K562 (cell line): ENCODE measurements around the gene TJP3. TPM values are rescaled to one million over a fixed set of nuclear protein-coding genes. Genes with fewer than 3 reads are reported as not detected.

Source experiments
- HDAC8 ChIP-seq: fragments of 450-650 bp; IDR thresholded peaks from 2 replicates; pipeline ENCODE4 v1.6.1; 2016; ENCODE audit warnings: mild to moderate bottlenecking, missing genetic modification characterization, moderate library complexity, missing compliant biosample characterization
- HOXB6 ChIP-seq: fragments of 250-450 bp; sonication (Bioruptor Pico); IDR thresholded peaks from 2 replicates; pipeline ENCODE4 v1.5.1; 2022; ENCODE audit warnings: mild to moderate bottlenecking, borderline replicate concordance
- IFI16 ChIP-seq: fragments of 250-450 bp; sonication (Bioruptor Pico); IDR thresholded peaks from 2 replicates; pipeline ENCODE4 v2.1.2; 2022; ENCODE audit warnings: mild to moderate bottlenecking, inconsistent platforms
- LARP7 ChIP-seq: fragments of 450-650 bp; IDR thresholded peaks from 2 replicates; pipeline ENCODE4 v1.6.1; 2016
- MECOM ChIP-seq: fragments of 250-450 bp; sonication (Bioruptor Pico); IDR thresholded peaks from 2 replicates; pipeline ENCODE4 v1.8.0; 2022; ENCODE audit warnings: inconsistent platforms
- MEF2D ChIP-seq: conservative IDR thresholded peaks from 2 replicates; pipeline ENCODE4 v1.6.1; 2016; ENCODE audit warnings: low read depth, missing genetic modification characterization, missing compliant biosample characterization
- OTX1 ChIP-seq: fragments of 450-650 bp; formaldehyde crosslinking; IDR thresholded peaks from 2 replicates; pipeline ENCODE4 v1.4.0; 2022; ENCODE audit warnings: mild to moderate bottlenecking
- PCBP1 ChIP-seq: fragments of 200-400 bp; formaldehyde crosslinking; IDR thresholded peaks from 2 replicates; pipeline ENCODE4 v1.6.1; 2018; ENCODE audit warnings: mild to moderate bottlenecking, low read depth, low read length; ENCODE audit not compliant: poor library complexity, severe bottlenecking
- POLR2B ChIP-seq: fragments of 450-650 bp; IDR thresholded peaks from 2 replicates; pipeline ENCODE4 v1.6.1; 2018; ENCODE audit warnings: low read depth; ENCODE audit not compliant: partially characterized antibody
- PTRF ChIP-seq: fragments of 450-650 bp; IDR thresholded peaks from 2 replicates; pipeline ENCODE4 v1.6.1; 2016; ENCODE audit warnings: mild to moderate bottlenecking, missing genetic modification characterization, missing compliant biosample characterization
- RNF2 ChIP-seq: sonication (generic); IDR thresholded peaks from 2 replicates; pipeline ENCODE4 v1.6.1; 2016
- TBL1XR1 ChIP-seq, 2 experiments: IDR thresholded peaks; 2 replicates each; pipeline ENCODE4 v1.6.1; 2012; ENCODE audit warnings: improper control_type of control experiment in 2 of 2, low read length in 2 of 2, mild to moderate bottlenecking in 1 of 2
- TEAD1 ChIP-seq, 2 experiments: fragments of 450-650 bp in 1 of 2; sonication (generic) in 1 of 2; formaldehyde crosslinking; IDR thresholded peaks; 2 replicates each; pipeline versions ENCODE4 v1.4.0 to v1.8.0; 2020 to 2022; ENCODE audit warnings: mild to moderate bottlenecking in 2 of 2, missing genetic modification reagents in 1 of 2
- TRIM28 ChIP-seq: fragments of 450-650 bp; IDR thresholded peaks from 2 replicates; pipeline ENCODE4 v1.6.1; 2017
- XRCC3 ChIP-seq: fragments of 450-650 bp; IDR thresholded peaks from 2 replicates; pipeline ENCODE4 v1.6.1; 2017; ENCODE audit warnings: mild to moderate bottlenecking, moderate library complexity
- ZFP30 ChIP-seq: fragments of 250-450 bp; sonication (Bioruptor Pico); IDR thresholded peaks from 2 replicates; pipeline ENCODE4 v1.8.0; 2022; ENCODE audit warnings: moderate library complexity, mild to moderate bottlenecking, inconsistent platforms, borderline replicate concordance
- ZSCAN29 ChIP-seq: fragments of 450-650 bp; IDR thresholded peaks from 2 replicates; pipeline ENCODE4 v1.6.1; 2017
- polyA plus RNA-seq, 8 experiments: library from polyadenylated mRNA; depleted of rRNA in 4 of 8; stranded (reverse) in 5 of 8; unstranded in 3 of 8; fragments of >200 nt; fragmentation: Nextera tagmentation in 2 of 8; fragmentation: Illumina TruSeq in 1 of 8; extraction: Ambion mirVana in 2 of 8; extraction: Trizol in 1 of 8; gene quantifications; 2 replicates each; pipeline versions ENCODE4 v1.2.1 to v1.2.3, GENCODE V29; 2011 to 2014; ENCODE audit warnings: inconsistent platforms in 1 of 8, missing spikeins in 1 of 8
- total RNA-seq, 7 experiments: library from RNA; depleted of rRNA in 6 of 7; stranded (reverse); fragments of >200 nt in 6 of 7; fragmentation: Illumina TruSeq in 2 of 7; extraction: Trizol in 2 of 7; gene quantifications; 2 replicates each; pipeline versions ENCODE4 v1.2.1 to v1.2.3, GENCODE V29; 2011 to 2021; ENCODE audit warnings: low replicate concordance in 1 of 7
- TF ChIP-seq, protein P1 (sequence below), 3 experiments: fragments of 200-800 bp in 1 of 3; fragments of 250-450 bp in 1 of 3; fragments of 450-650 bp in 1 of 3; sonication (Bioruptor Pico) in 1 of 3; sonication (Bioruptor generic) in 1 of 3; formaldehyde crosslinking in 1 of 3; IDR thresholded peaks; 2 replicates each; pipeline versions ENCODE4 v1.6.1 to v1.8.0; 2016 to 2022; ENCODE audit warnings: mild to moderate bottlenecking in 2 of 3, missing genetic modification characterization in 2 of 3, missing compliant biosample characterization in 1 of 3, moderate library complexity in 1 of 3
- TF ChIP-seq, protein P2 (sequence below): sonication (generic); formaldehyde crosslinking; IDR thresholded peaks from 2 replicates; pipeline ENCODE4 v1.8.1; 2023; ENCODE audit warnings: mild to moderate bottlenecking, missing genetic modification reagents
- TF ChIP-seq, protein P3 (sequence below): sonication (generic); formaldehyde crosslinking; IDR thresholded peaks from 2 replicates; pipeline ENCODE4 v1.8.1; 2022; ENCODE audit warnings: missing genetic modification reagents
- TF ChIP-seq, protein P4 (sequence below): sonication (generic); formaldehyde crosslinking; IDR thresholded peaks from 2 replicates; pipeline ENCODE4 v1.8.1; 2023; ENCODE audit warnings: mild to moderate bottlenecking, missing genetic modification reagents

Gene TJP3
- total and polyA plus RNA-seq, 9 of the 15 experiments (the other 6 are each of a cell fraction or from before 2014, with no cell fraction given), result 0.11 to 2.4 (median 0.57) TPM; not detected in 1

DNA sequence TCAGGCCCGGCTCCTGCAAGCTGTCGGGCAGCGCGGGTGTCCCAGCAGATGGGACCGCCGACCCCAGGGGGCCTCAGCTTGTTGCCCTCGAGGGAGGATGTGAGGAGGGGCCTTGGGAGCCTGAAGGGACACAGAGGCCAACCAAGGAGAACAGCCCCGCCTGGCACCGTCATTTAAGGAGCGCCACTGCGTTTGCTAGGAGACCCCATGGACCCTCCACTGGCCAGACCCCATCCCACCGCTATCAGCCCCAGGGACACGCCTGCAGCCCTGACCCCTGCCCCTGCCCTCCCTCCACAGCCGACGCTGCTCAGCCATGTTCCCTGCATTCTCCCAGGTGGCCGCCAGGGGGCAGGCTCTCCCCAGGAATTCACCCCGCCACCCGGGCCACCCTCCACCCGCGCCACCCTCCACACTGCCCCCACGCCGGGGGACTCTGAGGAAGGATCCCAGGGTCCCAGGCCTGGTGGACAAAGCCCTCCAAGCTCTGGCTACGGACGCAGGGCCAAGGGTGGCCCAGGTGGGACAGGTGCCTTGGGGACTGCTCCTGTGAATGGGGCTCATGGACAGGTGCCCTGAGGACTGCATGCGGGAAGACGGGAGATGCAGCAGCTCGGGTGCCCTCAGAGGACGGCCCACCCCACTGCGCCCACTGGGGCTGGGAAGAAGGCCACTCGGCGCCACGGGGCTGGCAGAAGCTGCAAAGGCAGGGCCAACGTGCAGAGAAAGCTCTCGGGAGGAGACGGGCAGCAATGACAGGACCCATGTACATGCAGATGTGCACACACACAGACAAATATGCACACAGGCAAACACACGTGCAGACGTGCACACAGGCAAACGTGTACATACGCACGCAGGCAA lies 42.3 kb upstream of the TJP3 start (continued):
- TF ChIP-seq, protein P1, sequence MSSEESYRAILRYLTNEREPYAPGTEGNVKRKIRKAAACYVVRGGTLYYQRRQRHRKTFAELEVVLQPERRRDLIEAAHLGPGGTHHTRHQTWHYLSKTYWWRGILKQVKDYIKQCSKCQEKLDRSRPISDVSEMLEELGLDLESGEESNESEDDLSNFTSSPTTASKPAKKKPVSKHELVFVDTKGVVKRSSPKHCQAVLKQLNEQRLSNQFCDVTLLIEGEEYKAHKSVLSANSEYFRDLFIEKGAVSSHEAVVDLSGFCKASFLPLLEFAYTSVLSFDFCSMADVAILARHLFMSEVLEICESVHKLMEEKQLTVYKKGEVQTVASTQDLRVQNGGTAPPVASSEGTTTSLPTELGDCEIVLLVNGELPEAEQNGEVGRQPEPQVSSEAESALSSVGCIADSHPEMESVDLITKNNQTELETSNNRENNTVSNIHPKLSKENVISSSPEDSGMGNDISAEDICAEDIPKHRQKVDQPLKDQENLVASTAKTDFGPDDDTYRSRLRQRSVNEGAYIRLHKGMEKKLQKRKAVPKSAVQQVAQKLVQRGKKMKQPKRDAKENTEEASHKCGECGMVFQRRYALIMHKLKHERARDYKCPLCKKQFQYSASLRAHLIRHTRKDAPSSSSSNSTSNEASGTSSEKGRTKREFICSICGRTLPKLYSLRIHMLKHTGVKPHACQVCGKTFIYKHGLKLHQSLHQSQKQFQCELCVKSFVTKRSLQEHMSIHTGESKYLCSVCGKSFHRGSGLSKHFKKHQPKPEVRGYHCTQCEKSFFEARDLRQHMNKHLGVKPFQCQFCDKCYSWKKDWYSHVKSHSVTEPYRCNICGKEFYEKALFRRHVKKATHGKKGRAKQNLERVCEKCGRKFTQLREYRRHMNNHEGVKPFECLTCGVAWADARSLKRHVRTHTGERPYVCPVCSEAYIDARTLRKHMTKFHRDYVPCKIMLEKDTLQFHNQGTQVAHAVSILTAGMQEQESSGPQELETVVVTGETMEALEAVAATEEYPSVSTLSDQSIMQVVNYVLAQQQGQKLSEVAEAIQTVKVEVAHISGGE (CRISPR knock-in tag; IDR thresholded peaks at IDR 0.05), result no peak
- TF ChIP-seq TBL1XR1 (IDR thresholded peaks at IDR 0.05; ENCODE audit: low read length in 2 of 2) (no peak), IFI16 (CRISPR knock-in tag) (no peak), POLR2B (no peak), MECOM (no peak), XRCC3 (no peak), TEAD1 (CRISPR knock-in tag; IDR thresholded peaks at IDR 0.05) (peak in 1 of 2 experiments; percentile 80; a peak in 2 of 4 replicates), HDAC8 (tag) (no peak), PCBP1 (no peak), HOXB6 (CRISPR knock-in tag) (no peak), RNF2 (no peak), OTX1 (no peak), PTRF (tag) (no peak), ZSCAN29 (no peak), MEF2D (no peak), TRIM28 (no peak), ZFP30 (CRISPR knock-in tag) (no peak), LARP7 (no peak)
- TF ChIP-seq, protein P2, sequence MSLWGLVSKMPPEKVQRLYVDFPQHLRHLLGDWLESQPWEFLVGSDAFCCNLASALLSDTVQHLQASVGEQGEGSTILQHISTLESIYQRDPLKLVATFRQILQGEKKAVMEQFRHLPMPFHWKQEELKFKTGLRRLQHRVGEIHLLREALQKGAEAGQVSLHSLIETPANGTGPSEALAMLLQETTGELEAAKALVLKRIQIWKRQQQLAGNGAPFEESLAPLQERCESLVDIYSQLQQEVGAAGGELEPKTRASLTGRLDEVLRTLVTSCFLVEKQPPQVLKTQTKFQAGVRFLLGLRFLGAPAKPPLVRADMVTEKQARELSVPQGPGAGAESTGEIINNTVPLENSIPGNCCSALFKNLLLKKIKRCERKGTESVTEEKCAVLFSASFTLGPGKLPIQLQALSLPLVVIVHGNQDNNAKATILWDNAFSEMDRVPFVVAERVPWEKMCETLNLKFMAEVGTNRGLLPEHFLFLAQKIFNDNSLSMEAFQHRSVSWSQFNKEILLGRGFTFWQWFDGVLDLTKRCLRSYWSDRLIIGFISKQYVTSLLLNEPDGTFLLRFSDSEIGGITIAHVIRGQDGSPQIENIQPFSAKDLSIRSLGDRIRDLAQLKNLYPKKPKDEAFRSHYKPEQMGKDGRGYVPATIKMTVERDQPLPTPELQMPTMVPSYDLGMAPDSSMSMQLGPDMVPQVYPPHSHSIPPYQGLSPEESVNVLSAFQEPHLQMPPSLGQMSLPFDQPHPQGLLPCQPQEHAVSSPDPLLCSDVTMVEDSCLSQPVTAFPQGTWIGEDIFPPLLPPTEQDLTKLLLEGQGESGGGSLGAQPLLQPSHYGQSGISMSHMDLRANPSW (CRISPR knock-in tag), result no peak
- TF ChIP-seq, protein P3, sequence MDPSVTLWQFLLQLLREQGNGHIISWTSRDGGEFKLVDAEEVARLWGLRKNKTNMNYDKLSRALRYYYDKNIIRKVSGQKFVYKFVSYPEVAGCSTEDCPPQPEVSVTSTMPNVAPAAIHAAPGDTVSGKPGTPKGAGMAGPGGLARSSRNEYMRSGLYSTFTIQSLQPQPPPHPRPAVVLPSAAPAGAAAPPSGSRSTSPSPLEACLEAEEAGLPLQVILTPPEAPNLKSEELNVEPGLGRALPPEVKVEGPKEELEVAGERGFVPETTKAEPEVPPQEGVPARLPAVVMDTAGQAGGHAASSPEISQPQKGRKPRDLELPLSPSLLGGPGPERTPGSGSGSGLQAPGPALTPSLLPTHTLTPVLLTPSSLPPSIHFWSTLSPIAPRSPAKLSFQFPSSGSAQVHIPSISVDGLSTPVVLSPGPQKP (CRISPR knock-in tag), result no peak
- TF ChIP-seq, protein P4, sequence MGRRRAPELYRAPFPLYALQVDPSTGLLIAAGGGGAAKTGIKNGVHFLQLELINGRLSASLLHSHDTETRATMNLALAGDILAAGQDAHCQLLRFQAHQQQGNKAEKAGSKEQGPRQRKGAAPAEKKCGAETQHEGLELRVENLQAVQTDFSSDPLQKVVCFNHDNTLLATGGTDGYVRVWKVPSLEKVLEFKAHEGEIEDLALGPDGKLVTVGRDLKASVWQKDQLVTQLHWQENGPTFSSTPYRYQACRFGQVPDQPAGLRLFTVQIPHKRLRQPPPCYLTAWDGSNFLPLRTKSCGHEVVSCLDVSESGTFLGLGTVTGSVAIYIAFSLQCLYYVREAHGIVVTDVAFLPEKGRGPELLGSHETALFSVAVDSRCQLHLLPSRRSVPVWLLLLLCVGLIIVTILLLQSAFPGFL, result no peak
